Mesenchymal stem cell (in vitro differentiated cells and primary cell): Measurements from ENCODE around the gene IL2RA. TPM values are rescaled to one million over a fixed set of nuclear protein-coding genes. Genes with fewer than 3 reads are reported as not detected.

Experiments
- DNase-seq: peaks from one replicate; pipeline ENCODE4 v3.0.0-alpha.2; 2013
- H2AFZ ChIP-seq: one replicate; pipeline ENCODE4 v1.6.1; 2013; ENCODE audit warnings: low read depth, mild to moderate bottlenecking, control low read depth, inconsistent platforms, low read length, moderate library complexity
- H2AK5ac ChIP-seq: 2 replicates; pipeline ENCODE4 v1.6.1; 2013; ENCODE audit warnings: low read length, moderate library complexity, mild to moderate bottlenecking, inconsistent platforms; ENCODE audit not compliant: severe bottlenecking
- H2BK120ac ChIP-seq: one replicate; pipeline ENCODE4 v1.6.1; 2013; ENCODE audit warnings: low read depth, mild to moderate bottlenecking, inconsistent platforms, low read length, moderate library complexity
- H2BK12ac ChIP-seq, 2 experiments: one replicate each; pipeline ENCODE4 v1.6.1; 2013; ENCODE audit warnings: inconsistent platforms in 2 of 2, low read length in 2 of 2, mild to moderate bottlenecking in 2 of 2, moderate library complexity in 2 of 2, control low read depth in 1 of 2
- H2BK15ac ChIP-seq: one replicate; pipeline ENCODE4 v1.6.1; 2013; ENCODE audit warnings: mild to moderate bottlenecking, low read depth, inconsistent platforms; ENCODE audit not compliant: poor library complexity, severe bottlenecking
- H2BK5ac ChIP-seq: 2 replicates; pipeline ENCODE4 v1.6.1; 2013; ENCODE audit warnings: low read depth, mild to moderate bottlenecking, low read length, control low read depth, inconsistent platforms; ENCODE audit not compliant: poor library complexity, severe bottlenecking
- H3K14ac ChIP-seq, 2 experiments: one replicate each; pipeline ENCODE4 v1.6.1; 2013; ENCODE audit warnings: inconsistent platforms in 2 of 2, low read length in 2 of 2, control low read depth in 1 of 2, mild to moderate bottlenecking in 1 of 2, moderate library complexity in 1 of 2
- H3K18ac ChIP-seq, 2 experiments: one replicate each; pipeline ENCODE4 v1.6.1; 2013; ENCODE audit warnings: inconsistent platforms in 2 of 2, low read length in 2 of 2, control low read depth in 1 of 2, low read depth in 1 of 2, mild to moderate bottlenecking in 1 of 2
- H3K23ac ChIP-seq, 2 experiments: one replicate each; pipeline ENCODE4 v1.6.1; 2013; ENCODE audit warnings: inconsistent platforms in 2 of 2, low read length in 2 of 2, mild to moderate bottlenecking in 2 of 2, moderate library complexity in 2 of 2, control low read depth in 1 of 2
- H3K27ac ChIP-seq: 2 replicates; pipeline ENCODE4 v1.5.1; 2013; ENCODE audit warnings: mild to moderate bottlenecking, moderate library complexity, low read length, control low read depth, inconsistent platforms; ENCODE audit not compliant: poor library complexity, severe bottlenecking
- H3K27me3 ChIP-seq, 2 experiments: 2 replicates each; pipeline versions ENCODE4 v1.6.1 to v1.7.0; 2013; ENCODE audit warnings: low read length in 2 of 2, mild to moderate bottlenecking in 2 of 2, moderate library complexity in 2 of 2, control low read depth in 1 of 2, inconsistent platforms in 1 of 2; ENCODE audit not compliant: control insufficient read depth in 1 of 2, insufficient read depth in 1 of 2
- H3K36me3 ChIP-seq, 2 experiments: 2 replicates each; pipeline versions ENCODE4 v1.6.1 to v1.7.0; 2013; ENCODE audit warnings: low read length in 2 of 2, control low read depth in 1 of 2, inconsistent platforms in 1 of 2, low read depth in 1 of 2, mild to moderate bottlenecking in 1 of 2; ENCODE audit not compliant: insufficient read depth in 2 of 2, control insufficient read depth in 1 of 2
- H3K4ac ChIP-seq, 2 experiments: one replicate each; pipeline ENCODE4 v1.6.1; 2013; ENCODE audit warnings: inconsistent platforms in 2 of 2, low read length in 2 of 2, mild to moderate bottlenecking in 2 of 2, moderate library complexity in 2 of 2, control low read depth in 1 of 2, low read depth in 1 of 2
- H3K4me1 ChIP-seq: 2 replicates; pipeline ENCODE4 v1.6.1; 2013; ENCODE audit warnings: low read depth, low read length, control low read depth; ENCODE audit not compliant: control insufficient read depth, insufficient read depth
- H3K4me2 ChIP-seq: 2 replicates; pipeline ENCODE4 v1.6.1; 2013; ENCODE audit warnings: low read length, mild to moderate bottlenecking, inconsistent platforms; ENCODE audit not compliant: poor library complexity, severe bottlenecking
- H3K4me3 ChIP-seq, 2 experiments: 2 replicates each; pipeline versions ENCODE4 v1.5.1 to v1.7.0; 2013; ENCODE audit warnings: low read length in 2 of 2, mild to moderate bottlenecking in 2 of 2, control low read depth in 1 of 2, low read depth in 1 of 2; ENCODE audit not compliant: insufficient read depth in 1 of 2
- H3K79me1 ChIP-seq: replicated peaks from 2 replicates; pipeline ENCODE4 v1.6.1; 2013; ENCODE audit warnings: mild to moderate bottlenecking, control low read depth, low read length, inconsistent platforms; ENCODE audit not compliant: poor library complexity, severe bottlenecking
- H3K9ac ChIP-seq: 2 replicates; pipeline ENCODE4 v1.7.0; 2013; ENCODE audit warnings: mild to moderate bottlenecking, low read length, moderate library complexity
- H3K9me3 ChIP-seq: 2 replicates; pipeline ENCODE4 v1.7.0; 2013; ENCODE audit warnings: mild to moderate bottlenecking, low read length; ENCODE audit not compliant: control insufficient read depth
- H4K8ac ChIP-seq: one replicate; pipeline ENCODE4 v1.6.1; 2013; ENCODE audit warnings: inconsistent platforms, mild to moderate bottlenecking, low read length, moderate library complexity
- H4K91ac ChIP-seq: one replicate; pipeline ENCODE4 v1.6.1; 2013; ENCODE audit warnings: mild to moderate bottlenecking, low read length, inconsistent platforms
- WGBS: methylation state at CpG from one replicate; pipeline ENCODE4 v1.1.7; 2013; ENCODE audit warnings: mixed read lengths; 5-methylcytosine and 5-hydroxymethylcytosine counted together
- polyA plus RNA-seq, 2 experiments: library from polyadenylated mRNA; stranded (reverse); fragments of 200-250 nt; gene quantifications; one replicate each; pipeline ENCODE4 v1.2.3, GENCODE V29; 2013

Gene IL2RA
- not detected for polyA plus RNA-seq (2013, experiment 1 of 2)
- not detected for polyA plus RNA-seq (2013, experiment 2 of 2)

GRCh38 chr10:6062101-6062771, at the start of gene IL2RA:
IL2RA (minus strand) TSS chr10:6062367; CDS start chr10:6062151, 216 bp downstream.
- no peak within 1 kb of the TSS for H2BK5ac ChIP-seq
- no peak within 1 kb of the TSS for H2BK120ac ChIP-seq
- no peak within 1 kb of the TSS for H4K91ac ChIP-seq
- no peaks in the 10 kb centered on the region for H3K79me1 ChIP-seq
- H2BK15ac ChIP-seq: no peak within 1 kb of the TSS
- peaks cover 6 to 24% of the 10 kb centered on the region in 2 experiments for H3K27me3 ChIP-seq
- no peaks in the 10 kb centered on the region for H3K36me3 ChIP-seq
- no peak within 1 kb of the TSS for H3K23ac ChIP-seq
- 81% methylated on average over 12 of the region's 18 CpGs for WGBS
- no peak within 1 kb of the TSS for H3K4me3 ChIP-seq
- H3K27ac ChIP-seq: no peak within 1 kb of the TSS
- no peak within 1 kb of the TSS for H3K4ac ChIP-seq
- DNase-seq: no peak
- no peaks in the 10 kb centered on the region for H3K9me3 ChIP-seq
- no peak within 1 kb of the TSS for H2AFZ ChIP-seq
- no peak within 1 kb of the TSS for H2BK12ac ChIP-seq
- H3K18ac ChIP-seq: no peak within 1 kb of the TSS
- H3K14ac ChIP-seq: no peak within 1 kb of the TSS
- H3K9ac ChIP-seq: no peak within 1 kb of the TSS
- H4K8ac ChIP-seq: no peak within 1 kb of the TSS
- no peak within 1 kb of the TSS for H3K4me2 ChIP-seq
- H3K4me1 ChIP-seq: no peaks in the 10 kb centered on the region
- no peak within 1 kb of the TSS for H2AK5ac ChIP-seq

GRCh38 chr10:6110136-6110535, 48.0 kb upstream of the IL2RA start:
- Histone ChIP-seq H3K14ac (no peak overlapping the region), H3K4ac (no peak overlapping the region), H2AFZ (no peak overlapping the region), H3K4me1 (peaks cover 2% of the 10 kb centered on the region), H3K18ac (no peak overlapping the region), H3K79me1 (peaks cover 25% of the 10 kb centered on the region), H3K27me3 (no peaks in the 10 kb centered on the region), H3K27ac (no peak overlapping the region), H2BK120ac (no peak overlapping the region), H3K36me3 (peaks cover 30 to 90% of the 10 kb centered on the region in 2 experiments), H4K8ac (no peak overlapping the region), H2BK5ac (no peak overlapping the region), H3K4me2 (no peak overlapping the region), H3K9ac (no peak overlapping the region), H3K9me3 (no peaks in the 10 kb centered on the region), H3K23ac (no peak overlapping the region), H2BK15ac (no peak overlapping the region), H4K91ac (no peak overlapping the region), H3K4me3 (no peak overlapping the region), H2BK12ac (no peak overlapping the region), H2AK5ac (no peak overlapping the region)
- no peak for DNase-seq
- WGBS: 97% methylated on average over 5 of the region's 5 CpGs

GRCh38 chr10:6109444-6109775, 47.2 kb upstream of the IL2RA start:
- DNase-seq: no peak
- H3K9ac ChIP-seq: no peak overlapping the region
- no peak overlapping the region for H3K14ac ChIP-seq

DNA sequence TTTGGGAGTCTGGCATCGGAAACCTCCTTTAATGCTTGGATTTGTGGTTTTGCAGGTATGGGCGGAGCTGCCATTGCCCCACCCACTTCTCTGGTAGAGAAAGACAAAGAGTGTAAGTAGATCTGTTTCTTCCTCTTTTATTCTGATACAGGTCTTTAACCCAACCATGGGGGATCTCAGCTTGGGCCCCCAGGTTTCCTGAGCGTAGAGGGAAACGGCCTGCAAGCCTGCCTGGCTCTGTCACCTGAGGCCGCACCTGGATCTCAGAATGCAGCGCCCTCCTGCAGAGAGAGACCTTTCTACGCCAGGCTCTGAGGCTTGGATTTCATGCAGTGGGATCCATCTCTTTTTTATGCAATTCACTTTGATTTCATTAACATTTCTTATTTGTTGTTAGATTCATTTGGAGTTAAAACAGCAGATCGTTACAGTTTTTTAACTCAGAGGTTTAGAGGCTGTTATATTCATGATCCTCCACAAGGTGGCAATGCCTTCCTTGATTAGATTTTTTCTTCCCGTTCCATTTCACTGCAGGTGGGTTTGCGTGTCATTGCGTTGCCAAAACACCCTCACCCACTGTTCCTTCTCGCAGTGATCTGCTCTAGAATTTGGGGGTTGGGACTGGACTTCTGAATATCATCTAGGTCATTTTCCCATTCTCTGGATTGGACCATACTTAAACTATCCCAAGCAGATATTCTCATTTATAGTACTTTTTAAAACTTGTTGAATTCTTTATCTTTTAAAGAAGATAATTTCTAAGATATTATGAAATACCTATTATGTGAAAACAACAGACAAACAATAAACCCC, 46.7 kb upstream of the IL2RA start:
- H3K23ac ChIP-seq: no peak overlapping the region
- no peak overlapping the region for H3K27ac ChIP-seq
- no peak overlapping the region for H2BK120ac ChIP-seq
- H3K4me1 ChIP-seq: peaks cover 2% of the 10 kb centered on the region
- no peak overlapping the region for H4K8ac ChIP-seq
- no peak overlapping the region for H2BK12ac ChIP-seq
- H2BK5ac ChIP-seq: no peak overlapping the region
- H3K9ac ChIP-seq: no peak overlapping the region
- no peak overlapping the region for H3K14ac ChIP-seq
- H4K91ac ChIP-seq: no peak overlapping the region
- no peaks in the 10 kb centered on the region for H3K9me3 ChIP-seq
- no peak overlapping the region for H3K4me2 ChIP-seq
- H3K4ac ChIP-seq: no peak overlapping the region
- no peak overlapping the region for H3K4me3 ChIP-seq
- H2AFZ ChIP-seq: no peak overlapping the region
- no peak overlapping the region for H3K18ac ChIP-seq
- H3K27me3 ChIP-seq: no peaks in the 10 kb centered on the region
- peaks cover 31% of the 10 kb centered on the region for H3K79me1 ChIP-seq
- H2AK5ac ChIP-seq: no peak overlapping the region
- WGBS: 60% methylated on average over 6 of the region's 12 CpGs
- peak; percentile 70 for DNase-seq
- no peak overlapping the region for H2BK15ac ChIP-seq
- peaks cover 26 to 92% of the 10 kb centered on the region in 2 experiments for H3K36me3 ChIP-seq

More at GRCh38 chr10:6109444-6109775, 47.2 kb upstream of the IL2RA start:
- H3K79me1 ChIP-seq: peaks cover 28% of the 10 kb centered on the region
- no peak overlapping the region for H3K23ac ChIP-seq
- H3K9me3 ChIP-seq: no peaks in the 10 kb centered on the region
- H2BK12ac ChIP-seq: no peak overlapping the region
- H3K27ac ChIP-seq: no peak overlapping the region
- H4K8ac ChIP-seq: no peak overlapping the region
- no peak overlapping the region for H2BK120ac ChIP-seq
- H3K4me1 ChIP-seq: peaks cover 2% of the 10 kb centered on the region
- no peak overlapping the region for H2BK15ac ChIP-seq
- no peak overlapping the region for H2BK5ac ChIP-seq
- no peak overlapping the region for H3K4me2 ChIP-seq
- no peak overlapping the region for H3K4me3 ChIP-seq
- no peaks in the 10 kb centered on the region for H3K27me3 ChIP-seq
- H2AFZ ChIP-seq: no peak overlapping the region
- no peak overlapping the region for H2AK5ac ChIP-seq
- H3K4ac ChIP-seq: no peak overlapping the region
- H3K18ac ChIP-seq: no peak overlapping the region
- 93% methylated on average over 7 of the region's 7 CpGs for WGBS
- H4K91ac ChIP-seq: no peak overlapping the region
- peaks cover 26 to 94% of the 10 kb centered on the region in 2 experiments for H3K36me3 ChIP-seq
